Testis (tissue), 3 donors: ENCODE measurements around the gene SYTL2. TPM values are rescaled to one million over a fixed set of nuclear protein-coding genes. Genes with fewer than 3 reads are reported as not detected.

Experiments used
- DNase-seq: peaks from one replicate; pipeline ENCODE4 v3.0.0-alpha.2; 2019
- H3K27ac ChIP-seq, 2 donors: fragments of 200-600 bp; sonication (generic); one replicate each; pipeline ENCODE4 v1.5.1; 2019
- H3K27me3 ChIP-seq: fragments of 200-600 bp; sonication (generic); one replicate; pipeline ENCODE4 v1.5.1; 2019
- H3K36me3 ChIP-seq: fragments of 200-600 bp; sonication (generic); one replicate; pipeline ENCODE4 v1.5.1; 2017; ENCODE audit warnings: low read depth; ENCODE audit errors: missing control alignments
- H3K4me1 ChIP-seq: fragments of 200-600 bp; sonication (generic); one replicate; pipeline ENCODE4 v1.5.1; 2019
- H3K4me3 ChIP-seq, 2 donors: fragments of 200-600 bp; sonication (generic); one replicate each; pipeline ENCODE4 v1.5.1; 2017 to 2019
- H3K9me3 ChIP-seq: fragments of 200-600 bp; sonication (generic); one replicate; pipeline ENCODE4 v1.5.1; 2017
- POLR2A ChIP-seq: fragments of 450-650 bp; IDR thresholded peaks from one replicate; pipeline ENCODE4 v1.6.1; 2017; ENCODE audit warnings: antibody characterized with exemption, mild to moderate bottlenecking, moderate library complexity
- WGBS, 2 donors: methylation state at CpG; one replicate each; pipeline ENCODE4 v1.1.5; 2018; 5-methylcytosine and 5-hydroxymethylcytosine counted together
- intact Hi-C: fragments of 100-400 bp; cut with DNase I; formaldehyde crosslinking; loops from one replicate; pipeline ENCODE4 v1.15.1; 2023; ENCODE audit warnings: low total_unique reads
- polyA plus RNA-seq: library from polyadenylated mRNA; stranded (reverse); fragments of 350-450 nt; fragmentation: Illumina TruSeq; extraction: RNeasy Lipid Tissue Mini Kit (QIAGEN cat#74804); gene quantifications from one replicate; pipeline ENCODE4 v1.2.3, GENCODE V29; 2014; ENCODE audit warnings: low read depth, low replicate concordance; ENCODE audit not compliant: insufficient read depth
- total RNA-seq, 2 donors: library from RNA; depleted of rRNA; stranded (reverse); fragments of >200 nt; gene quantifications; one replicate each; pipeline ENCODE4 v1.2.3, GENCODE V29; 2016
- TF ChIP-seq, protein P1 (sequence below), 3 experiments: fragments of 450-650 bp in 2 of 3; fragments of 200-600 bp in 1 of 3; sonication (generic) in 1 of 3; IDR thresholded peaks; one replicate each; pipeline ENCODE4 v1.5.1; 2016 to 2019; ENCODE audit warnings: antibody characterized with exemption in 3 of 3, mild to moderate bottlenecking in 2 of 3, moderate library complexity in 1 of 3

Gene SYTL2
- total and polyA plus RNA-seq, 3 donors from 2014 or later = 12.3 to 16.9 (median 14.4) TPM

- intact Hi-C loops = no loop called here
- Histone ChIP-seq H3K27ac (no peak overlapping the region), H3K27me3 (no peaks in the 10 kb centered on the region), H3K4me3 (no peak overlapping the region), H3K9me3 (no peaks in the 10 kb centered on the region), H3K36me3 (no peaks in the 10 kb centered on the region), H3K4me1 (no peaks in the 10 kb centered on the region)
- DNase-seq = no peak
- TF ChIP-seq POLR2A = no peak
- TF ChIP-seq, protein P1, sequence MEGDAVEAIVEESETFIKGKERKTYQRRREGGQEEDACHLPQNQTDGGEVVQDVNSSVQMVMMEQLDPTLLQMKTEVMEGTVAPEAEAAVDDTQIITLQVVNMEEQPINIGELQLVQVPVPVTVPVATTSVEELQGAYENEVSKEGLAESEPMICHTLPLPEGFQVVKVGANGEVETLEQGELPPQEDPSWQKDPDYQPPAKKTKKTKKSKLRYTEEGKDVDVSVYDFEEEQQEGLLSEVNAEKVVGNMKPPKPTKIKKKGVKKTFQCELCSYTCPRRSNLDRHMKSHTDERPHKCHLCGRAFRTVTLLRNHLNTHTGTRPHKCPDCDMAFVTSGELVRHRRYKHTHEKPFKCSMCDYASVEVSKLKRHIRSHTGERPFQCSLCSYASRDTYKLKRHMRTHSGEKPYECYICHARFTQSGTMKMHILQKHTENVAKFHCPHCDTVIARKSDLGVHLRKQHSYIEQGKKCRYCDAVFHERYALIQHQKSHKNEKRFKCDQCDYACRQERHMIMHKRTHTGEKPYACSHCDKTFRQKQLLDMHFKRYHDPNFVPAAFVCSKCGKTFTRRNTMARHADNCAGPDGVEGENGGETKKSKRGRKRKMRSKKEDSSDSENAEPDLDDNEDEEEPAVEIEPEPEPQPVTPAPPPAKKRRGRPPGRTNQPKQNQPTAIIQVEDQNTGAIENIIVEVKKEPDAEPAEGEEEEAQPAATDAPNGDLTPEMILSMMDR (IDR thresholded peaks at IDR 0.05) = no peak
- 80 to 89% methylated on average over 2 of the region's 2 CpGs for WGBS, 2 donors
Measured at GRCh38 chr11:85699957-85700741, 110.8 kb downstream of the SYTL2 start.

DNA sequence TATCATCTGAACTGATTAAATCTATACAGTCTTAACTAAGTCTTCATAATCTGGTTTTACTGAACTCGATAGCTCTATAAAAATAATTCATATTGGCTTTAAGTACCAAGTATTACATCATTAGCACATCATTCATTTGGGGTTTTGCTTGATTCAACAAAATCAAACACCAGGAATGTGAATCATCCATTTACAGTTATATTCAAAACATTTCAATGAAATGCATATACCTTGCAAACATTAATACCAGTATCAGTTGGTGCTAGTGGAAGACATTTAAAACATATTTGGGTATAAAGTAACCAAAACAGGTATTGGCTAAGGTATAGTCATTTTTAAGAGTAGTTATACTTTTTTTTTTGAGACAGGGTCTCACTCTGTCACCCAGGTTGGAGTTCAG is 112.7 kb downstream of the SYTL2 start:
- 93 to 98% methylated on average over 1 of the region's 1 CpG for WGBS, 2 donors
- Histone ChIP-seq H3K36me3 (no peaks in the 10 kb centered on the region), H3K4me3 (no peak overlapping the region), H3K4me1 (no peaks in the 10 kb centered on the region), H3K27ac (no peak overlapping the region), H3K27me3 (no peaks in the 10 kb centered on the region), H3K9me3 (no peaks in the 10 kb centered on the region)
- TF ChIP-seq, protein P1 (IDR thresholded peaks at IDR 0.05) = no peak
- no peak for TF ChIP-seq POLR2A
- intact Hi-C loops = no loop called here
- no peak for DNase-seq

GRCh38 chr11:85697747-85698146 is 113.2 kb downstream of the SYTL2 start:
- no peak overlapping the region for H3K4me3 ChIP-seq
- no peaks in the 10 kb centered on the region for H3K36me3 ChIP-seq
- DNase-seq = no peak
- intact Hi-C loops = no loop called here
- H3K9me3 ChIP-seq = no peaks in the 10 kb centered on the region
- H3K27ac ChIP-seq = no peak overlapping the region
- no peaks in the 10 kb centered on the region for H3K27me3 ChIP-seq
- no peaks in the 10 kb centered on the region for H3K4me1 ChIP-seq
- TF ChIP-seq, protein P1 (IDR thresholded peaks at IDR 0.05) = no peak
- no peak for TF ChIP-seq POLR2A
- 96 to 98% methylated on average over 2 of the region's 2 CpGs for WGBS, 2 donors

DNA sequence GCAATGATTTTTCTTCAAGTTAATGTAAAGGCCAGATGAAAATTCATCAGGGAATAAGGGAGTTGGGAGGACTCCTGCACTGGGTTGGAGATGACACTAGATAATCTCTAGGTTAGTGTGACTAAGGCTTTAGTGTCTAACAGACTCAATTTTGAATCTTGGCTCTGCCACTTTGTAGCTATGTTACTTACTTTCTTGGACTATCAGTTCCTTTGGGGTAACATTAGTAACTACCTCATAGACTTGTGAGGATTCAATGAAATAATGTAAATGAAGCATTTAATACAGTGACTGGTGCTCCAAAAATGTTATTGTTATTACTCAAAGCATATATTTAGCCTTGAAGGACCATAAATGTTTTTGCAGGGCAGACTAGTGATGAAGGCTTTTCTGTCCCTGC is 115.4 kb downstream of the SYTL2 start:
- Histone ChIP-seq H3K4me3 (no peak overlapping the region), H3K27me3 (no peaks in the 10 kb centered on the region), H3K9me3 (no peaks in the 10 kb centered on the region), H3K4me1 (no peaks in the 10 kb centered on the region), H3K36me3 (no peaks in the 10 kb centered on the region), H3K27ac (no peak overlapping the region)
- TF ChIP-seq, protein P1 (IDR thresholded peaks at IDR 0.05) = no peak
- TF ChIP-seq POLR2A = no peak
- intact Hi-C loops = no loop called here
- no peak for DNase-seq
